A549 (cell line): ENCODE measurements around the gene HTR6. TPM values are rescaled to one million over a fixed set of nuclear protein-coding genes. Genes with fewer than 3 reads are reported as not detected.

ENCODE experiments used
- ATAC-seq, 2 experiments: fragments of 200-7000 bp in 1 of 2; fragments of >200 bp in 1 of 2; cut with Nextera tagmentation in 1 of 2; cut with Tn5 transposase in 1 of 2; 3 replicates each; pipeline versions ENCODE4 v1.8.0 to v1.9.1; 2018 to 2020; ENCODE audit warnings: mild to moderate bottlenecking in 1 of 2, moderate library complexity in 1 of 2
- CTCF ChIA-PET: fragments of 300-600 bp; sonication (Branson Sonifier 250); formaldehyde crosslinking; extraction: SDS; loops from one replicate; lab custom pipeline; 2021; ENCODE audit warnings: antibody characterized with exemption, inconsistent platforms; lab: Yijun Ruan, JAX
- POLR2A ChIA-PET: fragments of 350-600 bp; formaldehyde crosslinking; extraction: SDS; loops from one replicate; lab custom pipeline; 2021; ENCODE audit warnings: antibody characterized with exemption, inconsistent platforms; lab: Yijun Ruan, JAX
- DNase-seq, 2 experiments: peaks; one replicate each; pipeline versions ENCODE4 v3.0.0 to v3.0.0-alpha.2; 2011 to 2016; ENCODE audit warnings: low read depth in 1 of 2, low spot score in 1 of 2
- FAIRE-seq: peaks from 2 replicates; lab custom pipeline; 2011; peaks lifted over from hg19 to GRCh38; lab: Jason Lieb, UNC
- H3K27ac ChIP-seq, 2 experiments: fragments of >200 bp; sonication (Bioruptor Twin); formaldehyde crosslinking; 3 replicates each; pipeline ENCODE4 v1.5.1; 2016 to 2017
- H3K4me1 ChIP-seq: fragments of >200 bp; sonication (Bioruptor Twin); formaldehyde crosslinking; 3 replicates; pipeline ENCODE4 v1.6.1; 2016
- H3K4me2 ChIP-seq: fragments of >200 bp; sonication (Bioruptor Twin); formaldehyde crosslinking; 3 replicates; pipeline ENCODE4 v1.6.1; 2016
- H3K4me3 ChIP-seq: fragments of >200 bp; sonication (Bioruptor Twin); formaldehyde crosslinking; 3 replicates; pipeline ENCODE4 v1.5.1; 2016
- H3K9me3 ChIP-seq: fragments of >200 bp; sonication (Bioruptor Twin); formaldehyde crosslinking; 3 replicates; pipeline ENCODE4 v1.6.1; 2016
- BHLHE40 ChIP-seq: IDR thresholded peaks from 2 replicates; pipeline ENCODE4 v1.6.1; 2012; ENCODE audit warnings: low read depth, low read length, inconsistent platforms
- CHD2 ChIP-seq: fragments of 150-350 bp; IDR thresholded peaks from 2 replicates; pipeline ENCODE4 v1.6.1; 2014; ENCODE audit warnings: low read length; ENCODE audit not compliant: partially characterized antibody
- ESRRA ChIP-seq: fragments of 150-350 bp; IDR thresholded peaks from 2 replicates; pipeline ENCODE4 v1.6.1; 2014; ENCODE audit warnings: mild to moderate bottlenecking, low read length, borderline replicate concordance
- FOXS1 ChIP-seq: fragments of 250-450 bp; sonication (Bioruptor Pico); IDR thresholded peaks from 2 replicates; pipeline ENCODE4 v1.5.0; 2020; ENCODE audit warnings: mild to moderate bottlenecking, moderate library complexity
- GATA3 ChIP-seq: IDR thresholded peaks from 2 replicates; pipeline ENCODE4 v1.6.1; 2012; ENCODE audit warnings: borderline replicate concordance
- HES2 ChIP-seq: fragments of >200 bp; sonication (Bioruptor Twin); formaldehyde crosslinking; IDR thresholded peaks from 2 replicates; pipeline ENCODE4 v1.6.1; 2016
- HOXA7 ChIP-seq: fragments of 250-450 bp; sonication (Bioruptor Pico); IDR thresholded peaks from 2 replicates; pipeline ENCODE4 v1.5.0; 2020; ENCODE audit warnings: mild to moderate bottlenecking, moderate library complexity
- HOXB13 ChIP-seq: fragments of 250-450 bp; sonication (Bioruptor Pico); IDR thresholded peaks from 2 replicates; pipeline ENCODE4 v1.5.0; 2020; ENCODE audit warnings: low read depth, mild to moderate bottlenecking, moderate library complexity
- HOXB5 ChIP-seq: fragments of 250-450 bp; sonication (Bioruptor Pico); IDR thresholded peaks from 2 replicates; pipeline ENCODE4 v1.5.0; 2020; ENCODE audit warnings: mild to moderate bottlenecking, moderate library complexity
- NFE2L2 ChIP-seq: fragments of 150-350 bp; conservative IDR thresholded peaks from 2 replicates; pipeline ENCODE4 v1.6.1; 2014; ENCODE audit warnings: low read length
- NR3C1 ChIP-seq: fragments of >200 bp; sonication (Bioruptor Twin); formaldehyde crosslinking; IDR thresholded peaks from 3 replicates; pipeline ENCODE4 v1.6.1; 2017
- POLR2AphosphoS2 ChIP-seq: conservative IDR thresholded peaks from 2 replicates; pipeline ENCODE4 v1.6.1; 2012; ENCODE audit warnings: low read length, improper control_type of control experiment, inconsistent platforms
- RAD21 ChIP-seq, 2 experiments: fragments of >200 bp in 1 of 2; sonication (Bioruptor Twin) in 1 of 2; formaldehyde crosslinking in 1 of 2; IDR thresholded peaks in 1 of 2; conservative IDR thresholded peaks in 1 of 2; 2 replicates in 1 of 2; 3 replicates in 1 of 2; pipeline ENCODE4 v1.6.1; 2012 to 2018; ENCODE audit warnings: inconsistent platforms in 1 of 2
- RFX5 ChIP-seq: fragments of 450-650 bp; IDR thresholded peaks from 2 replicates; pipeline ENCODE4 v1.7.1; 2014; ENCODE audit warnings: antibody characterized with exemption, mild to moderate bottlenecking, moderate library complexity
- SMC3 ChIP-seq: fragments of >200 bp; sonication (Bioruptor Twin); formaldehyde crosslinking; IDR thresholded peaks from 3 replicates; pipeline ENCODE4 v1.6.1; 2018; ENCODE audit warnings: inconsistent platforms
- SREBF2 ChIP-seq: fragments of 450-650 bp; IDR thresholded peaks from 2 replicates; pipeline ENCODE4 v1.6.1; 2014; ENCODE audit warnings: mild to moderate bottlenecking, moderate library complexity
- TP53 ChIP-seq: fragments of 250-450 bp; sonication (Bioruptor Pico); IDR thresholded peaks from 2 replicates; pipeline ENCODE4 v1.5.0; 2021; ENCODE audit warnings: mild to moderate bottlenecking, moderate library complexity
- ZFP36 ChIP-seq: fragments of 450-650 bp; IDR thresholded peaks from 2 replicates; pipeline ENCODE4 v1.6.1; 2014; ENCODE audit warnings: borderline replicate concordance; ENCODE audit not compliant: partially characterized antibody
- ZNF302 ChIP-seq: fragments of 250-450 bp; sonication (Bioruptor Pico); IDR thresholded peaks from 2 replicates; pipeline ENCODE4 v1.9.0; 2021; ENCODE audit warnings: inconsistent platforms, mild to moderate bottlenecking, moderate library complexity
- WGBS: methylation state at CpG from one replicate; pipeline ENCODE4 v1.1.6; 2017; ENCODE audit errors: missing lambda C conversion rate; 5-methylcytosine and 5-hydroxymethylcytosine counted together
- polyA plus RNA-seq, 4 experiments: library from polyadenylated mRNA; depleted of rRNA in 3 of 4; stranded (reverse); fragments of >200 nt; fragmentation: RNase III in 1 of 4; extraction: RNeasy Plus Mini Kit Qiagen cat#74134 plus additional on column Dnase treatment in 1 of 4; gene quantifications; 2 replicates in 3 of 4; 3 replicates in 1 of 4; pipeline ENCODE4 v1.2.3, GENCODE V29; 2011 to 2017
- TF ChIP-seq, protein P1 (sequence below): fragments of 250-450 bp; sonication (Bioruptor Pico); IDR thresholded peaks from 2 replicates; pipeline ENCODE4 v1.5.0; 2021; ENCODE audit warnings: mild to moderate bottlenecking, moderate library complexity, borderline replicate concordance
- TF ChIP-seq, protein P2 (sequence below): IDR thresholded peaks from 2 replicates; pipeline ENCODE4 v1.6.1; 2012
- TF ChIP-seq, protein P3 (sequence below): fragments of 200-600 bp; sonication (generic); IDR thresholded peaks from 2 replicates; pipeline ENCODE4 v1.6.1; 2016; ENCODE audit warnings: antibody characterized with exemption, mild to moderate bottlenecking, moderate library complexity
- TF ChIP-seq, protein P4 (sequence below): fragments of 450-650 bp; IDR thresholded peaks from 2 replicates; pipeline ENCODE4 v1.6.1; 2014; ENCODE audit warnings: antibody characterized with exemption
- TF ChIP-seq, protein P5 (sequence below): fragments of >200 bp; sonication (Bioruptor Twin); formaldehyde crosslinking; IDR thresholded peaks from 3 replicates; pipeline ENCODE4 v1.5.1; 2016

Gene HTR6
- polyA plus RNA-seq, 2 of the 4 experiments (the other 2 are of a cell fraction), result 0.21 TPM; not detected in 1

DNA sequence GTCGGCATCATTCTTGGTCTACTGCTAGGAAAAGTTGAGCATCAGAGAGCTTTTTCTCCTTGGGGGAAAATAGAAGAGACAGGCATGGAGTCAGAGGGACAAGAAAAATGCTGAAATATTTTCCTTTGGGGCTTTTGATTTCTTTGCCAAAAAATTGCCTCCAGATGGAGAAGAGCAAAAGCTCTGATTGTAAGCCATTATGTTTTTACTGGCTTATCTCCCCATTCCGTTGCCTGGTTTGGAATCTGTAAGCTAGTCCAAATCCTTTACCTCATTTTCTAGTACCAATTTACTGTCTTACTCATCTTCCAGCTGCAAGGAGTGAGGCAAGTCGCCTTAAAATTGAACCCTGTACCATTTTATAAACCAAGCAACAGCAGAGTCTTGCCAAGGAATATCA is 43.9 kb upstream of the HTR6 start (continued):
- TF ChIP-seq SMC3 (no peak), ESRRA (no peak), CHD2 (no peak), BHLHE40 (no peak), FOXS1 (no peak), HES2 (no peak), RAD21 (conservative IDR thresholded peaks at IDR 0.05 in 1 of 2, IDR thresholded peaks at IDR 0.05 in 1 of 2) (no peak)
- TF ChIP-seq, protein P1, sequence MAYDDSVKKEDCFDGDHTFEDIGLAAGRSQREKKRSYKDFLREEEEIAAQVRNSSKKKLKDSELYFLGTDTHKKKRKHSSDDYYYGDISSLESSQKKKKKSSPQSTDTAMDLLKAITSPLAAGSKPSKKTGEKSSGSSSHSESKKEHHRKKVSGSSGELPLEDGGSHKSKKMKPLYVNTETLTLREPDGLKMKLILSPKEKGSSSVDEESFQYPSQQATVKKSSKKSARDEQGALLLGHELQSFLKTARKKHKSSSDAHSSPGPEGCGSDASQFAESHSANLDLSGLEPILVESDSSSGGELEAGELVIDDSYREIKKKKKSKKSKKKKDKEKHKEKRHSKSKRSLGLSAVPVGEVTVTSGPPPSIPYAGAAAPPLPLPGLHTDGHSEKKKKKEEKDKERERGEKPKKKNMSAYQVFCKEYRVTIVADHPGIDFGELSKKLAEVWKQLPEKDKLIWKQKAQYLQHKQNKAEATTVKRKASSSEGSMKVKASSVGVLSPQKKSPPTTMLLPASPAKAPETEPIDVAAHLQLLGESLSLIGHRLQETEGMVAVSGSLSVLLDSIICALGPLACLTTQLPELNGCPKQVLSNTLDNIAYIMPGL (CRISPR knock-in tag), result no peak
- TF ChIP-seq, protein P2, sequence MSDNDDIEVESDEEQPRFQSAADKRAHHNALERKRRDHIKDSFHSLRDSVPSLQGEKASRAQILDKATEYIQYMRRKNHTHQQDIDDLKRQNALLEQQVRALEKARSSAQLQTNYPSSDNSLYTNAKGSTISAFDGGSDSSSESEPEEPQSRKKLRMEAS, result no peak

DNA sequence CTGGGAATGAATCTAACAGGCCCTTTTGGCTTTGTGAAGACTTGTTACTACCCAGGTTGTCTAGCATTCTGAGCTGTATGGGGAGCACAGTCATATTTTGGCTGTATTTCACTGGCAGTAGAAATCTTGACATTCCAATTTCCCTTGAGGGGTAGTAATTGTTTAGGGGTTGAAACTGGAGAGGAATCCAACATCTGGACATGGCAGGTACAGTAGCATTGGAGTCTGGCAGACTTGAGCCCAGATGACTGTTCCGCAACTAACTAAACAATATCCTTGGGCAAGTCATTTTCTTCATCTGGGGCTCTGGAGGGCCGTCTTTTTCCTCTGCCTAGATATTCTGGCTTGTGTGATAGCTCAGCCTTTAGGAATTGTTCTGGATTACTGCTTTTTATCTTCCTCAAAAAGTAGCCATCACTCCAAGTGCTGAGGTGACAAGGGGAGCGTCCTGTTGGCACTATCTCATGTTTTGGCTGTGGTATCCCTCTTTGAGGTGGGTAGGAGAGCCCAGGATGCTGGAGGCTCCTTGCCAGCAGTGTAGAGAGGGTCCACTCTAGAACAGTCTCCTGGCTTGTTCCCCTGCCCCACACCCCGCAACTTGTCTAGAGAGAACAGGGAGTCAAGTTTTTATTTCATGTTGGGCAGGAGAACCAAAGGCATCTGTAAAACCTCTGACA is 43.3 kb upstream of the HTR6 start:
- CTCF ChIA-PET, result interaction anchor here (1.0 kb wide), 1 partner anchor 20 kb away, joined by 3 read pairs; no protein-coding TSS in a partner anchor
- 98% methylated on average over 3 of the region's 4 CpGs for WGBS
- FAIRE-seq, result no peak

More for the DNA sequence above, 43.3 kb upstream of the HTR6 start:
- Histone ChIP-seq H3K27ac (no peak overlapping the region), H3K9me3 (no peaks in the 10 kb centered on the region), H3K4me3 (no peak overlapping the region), H3K4me2 (no peak overlapping the region), H3K4me1 (peaks cover 22% of the 10 kb centered on the region)
- no peak for ATAC-seq
- DNase-seq, result no peak
- POLR2A ChIA-PET, result no interaction called here
- TF ChIP-seq ZFP36 (no peak), TP53 (no peak), HOXB13 (CRISPR knock-in tag) (no peak), SMC3 (no peak), ESRRA (no peak), RFX5 (no peak), NFE2L2 (no peak), GATA3 (no peak), ZNF302 (CRISPR knock-in tag) (no peak), POLR2AphosphoS2 (no peak), HOXB5 (CRISPR knock-in tag) (no peak), NR3C1 (no peak), SREBF2 (no peak), RAD21 (conservative IDR thresholded peaks at IDR 0.05 in 1 of 2, IDR thresholded peaks at IDR 0.05 in 1 of 2) (no peak), HOXA7 (CRISPR knock-in tag) (no peak)
- TF ChIP-seq, protein P3, sequence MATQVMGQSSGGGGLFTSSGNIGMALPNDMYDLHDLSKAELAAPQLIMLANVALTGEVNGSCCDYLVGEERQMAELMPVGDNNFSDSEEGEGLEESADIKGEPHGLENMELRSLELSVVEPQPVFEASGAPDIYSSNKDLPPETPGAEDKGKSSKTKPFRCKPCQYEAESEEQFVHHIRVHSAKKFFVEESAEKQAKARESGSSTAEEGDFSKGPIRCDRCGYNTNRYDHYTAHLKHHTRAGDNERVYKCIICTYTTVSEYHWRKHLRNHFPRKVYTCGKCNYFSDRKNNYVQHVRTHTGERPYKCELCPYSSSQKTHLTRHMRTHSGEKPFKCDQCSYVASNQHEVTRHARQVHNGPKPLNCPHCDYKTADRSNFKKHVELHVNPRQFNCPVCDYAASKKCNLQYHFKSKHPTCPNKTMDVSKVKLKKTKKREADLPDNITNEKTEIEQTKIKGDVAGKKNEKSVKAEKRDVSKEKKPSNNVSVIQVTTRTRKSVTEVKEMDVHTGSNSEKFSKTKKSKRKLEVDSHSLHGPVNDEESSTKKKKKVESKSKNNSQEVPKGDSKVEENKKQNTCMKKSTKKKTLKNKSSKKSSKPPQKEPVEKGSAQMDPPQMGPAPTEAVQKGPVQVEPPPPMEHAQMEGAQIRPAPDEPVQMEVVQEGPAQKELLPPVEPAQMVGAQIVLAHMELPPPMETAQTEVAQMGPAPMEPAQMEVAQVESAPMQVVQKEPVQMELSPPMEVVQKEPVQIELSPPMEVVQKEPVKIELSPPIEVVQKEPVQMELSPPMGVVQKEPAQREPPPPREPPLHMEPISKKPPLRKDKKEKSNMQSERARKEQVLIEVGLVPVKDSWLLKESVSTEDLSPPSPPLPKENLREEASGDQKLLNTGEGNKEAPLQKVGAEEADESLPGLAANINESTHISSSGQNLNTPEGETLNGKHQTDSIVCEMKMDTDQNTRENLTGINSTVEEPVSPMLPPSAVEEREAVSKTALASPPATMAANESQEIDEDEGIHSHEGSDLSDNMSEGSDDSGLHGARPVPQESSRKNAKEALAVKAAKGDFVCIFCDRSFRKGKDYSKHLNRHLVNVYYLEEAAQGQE, result no peak
- TF ChIP-seq, protein P1 (CRISPR knock-in tag), result no peak
- TF ChIP-seq, protein P4, sequence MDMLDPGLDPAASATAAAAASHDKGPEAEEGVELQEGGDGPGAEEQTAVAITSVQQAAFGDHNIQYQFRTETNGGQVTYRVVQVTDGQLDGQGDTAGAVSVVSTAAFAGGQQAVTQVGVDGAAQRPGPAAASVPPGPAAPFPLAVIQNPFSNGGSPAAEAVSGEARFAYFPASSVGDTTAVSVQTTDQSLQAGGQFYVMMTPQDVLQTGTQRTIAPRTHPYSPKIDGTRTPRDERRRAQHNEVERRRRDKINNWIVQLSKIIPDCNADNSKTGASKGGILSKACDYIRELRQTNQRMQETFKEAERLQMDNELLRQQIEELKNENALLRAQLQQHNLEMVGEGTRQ, result no peak
- TF ChIP-seq, protein P5, sequence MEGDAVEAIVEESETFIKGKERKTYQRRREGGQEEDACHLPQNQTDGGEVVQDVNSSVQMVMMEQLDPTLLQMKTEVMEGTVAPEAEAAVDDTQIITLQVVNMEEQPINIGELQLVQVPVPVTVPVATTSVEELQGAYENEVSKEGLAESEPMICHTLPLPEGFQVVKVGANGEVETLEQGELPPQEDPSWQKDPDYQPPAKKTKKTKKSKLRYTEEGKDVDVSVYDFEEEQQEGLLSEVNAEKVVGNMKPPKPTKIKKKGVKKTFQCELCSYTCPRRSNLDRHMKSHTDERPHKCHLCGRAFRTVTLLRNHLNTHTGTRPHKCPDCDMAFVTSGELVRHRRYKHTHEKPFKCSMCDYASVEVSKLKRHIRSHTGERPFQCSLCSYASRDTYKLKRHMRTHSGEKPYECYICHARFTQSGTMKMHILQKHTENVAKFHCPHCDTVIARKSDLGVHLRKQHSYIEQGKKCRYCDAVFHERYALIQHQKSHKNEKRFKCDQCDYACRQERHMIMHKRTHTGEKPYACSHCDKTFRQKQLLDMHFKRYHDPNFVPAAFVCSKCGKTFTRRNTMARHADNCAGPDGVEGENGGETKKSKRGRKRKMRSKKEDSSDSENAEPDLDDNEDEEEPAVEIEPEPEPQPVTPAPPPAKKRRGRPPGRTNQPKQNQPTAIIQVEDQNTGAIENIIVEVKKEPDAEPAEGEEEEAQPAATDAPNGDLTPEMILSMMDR, result no peak
